Keratinocyte (primary cell): Measurements from ENCODE around the gene UBE2QL1.

Experiments
- CTCF ChIP-seq, 3 experiments: IDR thresholded peaks in 1 of 3; conservative IDR thresholded peaks in 1 of 3; optimal IDR thresholded peaks in 1 of 3; 2 replicates in 2 of 3; 3 replicates in 1 of 3; pipeline versions ENCODE3 to v1.5.1; 2011; ENCODE audit warnings: low read length in 3 of 3, mild to moderate bottlenecking in 3 of 3, moderate library complexity in 2 of 3, control low read depth in 1 of 3, inconsistent platforms in 1 of 3; ENCODE audit not compliant: insufficient read depth in 2 of 3; ENCODE audit errors: extremely low read depth in 1 of 3
- EZH2 ChIP-seq: IDR thresholded peaks from one replicate; pipeline ENCODE4 v1.6.1; 2012; ENCODE audit warnings: inconsistent platforms, mild to moderate bottlenecking, low read length, moderate library complexity

GRCh38 chr5:6491919-6492290, 43.2 kb downstream of the UBE2QL1 start:
- TF ChIP-seq CTCF (optimal IDR thresholded peaks at IDR 0.05 in 1 of 3, IDR thresholded peaks at IDR 0.05 in 1 of 3, conservative IDR thresholded peaks at IDR 0.05 in 1 of 3; ENCODE audit: extremely low read depth in 1 of 3, insufficient read depth in 2 of 3, low read length in 3 of 3) = no peak
- TF ChIP-seq EZH2 = no peak
